B cell (primary cell): ENCODE measurements around the gene WDR73. TPM values are rescaled to one million over a fixed set of nuclear protein-coding genes. Genes with fewer than 3 reads are reported as not detected.

ENCODE experiments used
- ATAC-seq: fragments of 200-7000 bp; cut with Tn5 transposase; one replicate; pipeline ENCODE4 v1.10.0; 2021; ENCODE audit warnings: low read depth, mild to moderate bottlenecking, moderate number of reproducible peaks, moderate library complexity
- CTCF ChIA-PET: fragments of 350-600 bp; sonication (Branson Sonifier 250); formaldehyde crosslinking; loops from one replicate; lab custom pipeline; 2021; ENCODE audit warnings: antibody characterized with exemption, inconsistent platforms; lab: Charles Lee
- POLR2A ChIA-PET: fragments of 350-600 bp; sonication (Branson Sonifier 250); formaldehyde crosslinking; loops from one replicate; lab custom pipeline; 2021; ENCODE audit warnings: antibody characterized with exemption; lab: Charles Lee
- DNase-seq: peaks from one replicate; pipeline ENCODE4 v3.0.0; 2013
- H2AFZ ChIP-seq: 2 replicates; pipeline ENCODE4 v1.6.1; 2012; ENCODE audit warnings: mild to moderate bottlenecking, low read depth, low read length; ENCODE audit not compliant: insufficient read depth, poor library complexity, severe bottlenecking
- H3K27ac ChIP-seq, 2 donors: 1 replicate in 1 of 2; 2 replicates in 1 of 2; pipeline ENCODE4 v1.5.1; 2012 to 2013; ENCODE audit warnings: low read length in 2 of 2, mild to moderate bottlenecking in 2 of 2, moderate library complexity in 1 of 2
- H3K27me3 ChIP-seq, 4 experiments: fragments of 200-600 bp in 1 of 4; sonication (generic) in 1 of 4; replicated peaks in 1 of 4; 1 replicate in 2 of 4; 2 replicates in 2 of 4; pipeline versions ENCODE4 v1.6.1 to v1.7.0; 2013 to 2016; ENCODE audit warnings: low read length in 3 of 4, mild to moderate bottlenecking in 2 of 4, mixed read lengths in 1 of 4, moderate library complexity in 1 of 4; ENCODE audit not compliant: insufficient read depth in 4 of 4, control insufficient read depth in 3 of 4; ENCODE audit errors: control extremely low read depth in 1 of 4
- H3K36me3 ChIP-seq, 2 experiments: replicated peaks in 1 of 2; 1 replicate in 1 of 2; 2 replicates in 1 of 2; pipeline versions ENCODE4 v1.6.1 to v1.7.1; 2013; ENCODE audit warnings: low read length in 1 of 2; ENCODE audit not compliant: insufficient read depth in 2 of 2, control insufficient read depth in 1 of 2; ENCODE audit errors: control extremely low read depth in 1 of 2, extremely low read depth in 1 of 2
- H3K4me1 ChIP-seq, 2 donors: fragments of 200-600 bp in 1 of 2; sonication (generic) in 1 of 2; 1 replicate in 1 of 2; 2 replicates in 1 of 2; pipeline versions ENCODE4 v1.5.1 to v1.6.1; 2013 to 2017; ENCODE audit warnings: low read length in 2 of 2; ENCODE audit not compliant: control insufficient read depth in 2 of 2, insufficient read depth in 2 of 2
- H3K4me2 ChIP-seq: replicated peaks from 2 replicates; pipeline ENCODE3; 2012; ENCODE audit warnings: mild to moderate bottlenecking, low read depth, low read length; ENCODE audit not compliant: poor library complexity, severe bottlenecking
- H3K4me3 ChIP-seq, 5 experiments: fragments of 200-600 bp in 1 of 5; sonication (generic) in 1 of 5; 1 replicate in 3 of 5; 2 replicates in 2 of 5; pipeline versions ENCODE4 v1.5.1 to v1.7.0; 2011 to 2016; ENCODE audit warnings: low read length in 4 of 5, mild to moderate bottlenecking in 4 of 5, low read depth in 2 of 5, control low read depth in 1 of 5, moderate library complexity in 1 of 5; ENCODE audit not compliant: insufficient read depth in 1 of 5; ENCODE audit errors: control extremely low read depth in 1 of 5, extremely low read depth in 1 of 5
- H3K79me2 ChIP-seq: fragments of 200-600 bp; sonication (generic); one replicate; pipeline ENCODE4 v1.6.0; 2016; ENCODE audit warnings: low read length; ENCODE audit not compliant: control insufficient read depth, insufficient read depth
- H3K9ac ChIP-seq: fragments of 200-600 bp; sonication (generic); 2 replicates; pipeline ENCODE4 v1.6.1; 2017; ENCODE audit warnings: mild to moderate bottlenecking, low read length, moderate library complexity
- H3K9me3 ChIP-seq, 3 donors: one replicate each; pipeline versions ENCODE4 v1.6.1 to v1.7.1; 2013; ENCODE audit warnings: low read length in 2 of 3; ENCODE audit not compliant: control insufficient read depth in 2 of 3, insufficient read depth in 1 of 3; ENCODE audit errors: control extremely low read depth in 1 of 3
- H4K20me1 ChIP-seq: 2 replicates; pipeline ENCODE4 v1.6.0; 2012; ENCODE audit warnings: mild to moderate bottlenecking, low read length; ENCODE audit not compliant: insufficient read depth, control insufficient read depth, poor library complexity, severe bottlenecking
- H3K27ac Mint-ChIP-seq: one replicate; pipeline ENCODE4 v1.8.0; 2021; ENCODE audit warnings: mixed read lengths
- H3K27me3 Mint-ChIP-seq: one replicate; pipeline ENCODE4 v1.8.0; 2021; ENCODE audit warnings: mixed read lengths
- H3K4me1 Mint-ChIP-seq: one replicate; pipeline ENCODE4 v1.8.0; 2021; ENCODE audit warnings: mixed read lengths
- H3K4me3 Mint-ChIP-seq: one replicate; pipeline ENCODE4 v1.8.0; 2021; ENCODE audit warnings: mixed read lengths
- H3K9me3 Mint-ChIP-seq: one replicate; pipeline ENCODE4 v1.8.0; 2022; ENCODE audit warnings: mixed read lengths; ENCODE audit not compliant: insufficient read depth
- CTCF ChIP-seq: fragments of 200-600 bp; IDR thresholded peaks from one replicate; pipeline ENCODE4 v1.8.0; 2022; ENCODE audit warnings: antibody characterized with exemption, mild to moderate bottlenecking
- EZH2 ChIP-seq: IDR thresholded peaks from 2 replicates; pipeline ENCODE4 v1.6.1; 2012; ENCODE audit warnings: borderline replicate concordance, low read depth, mild to moderate bottlenecking, moderate library complexity, low read length; ENCODE audit not compliant: insufficient read depth, poor library complexity, severe bottlenecking
- WGBS: methylation state at CpG from one replicate; pipeline ENCODE4 v1.1.5; 2013; ENCODE audit warnings: missing lambda C conversion rate; ENCODE audit not compliant: insufficient coverage; 5-methylcytosine and 5-hydroxymethylcytosine counted together
- intact Hi-C: fragments of 100-400 bp; cut with micrococcal nuclease; formaldehyde crosslinking; loops from one replicate; pipeline ENCODE4 v1.10.0; 2022
- polyA plus RNA-seq: library from polyadenylated mRNA; depleted of rRNA; stranded (reverse); fragments of >200 nt; gene quantifications from 2 replicates; pipeline ENCODE4 v1.2.3, GENCODE V29; 2012
- total RNA-seq, 2 donors: library from RNA; stranded (reverse); fragments of 120-200 nt in 1 of 2; gene quantifications; 1 replicate in 1 of 2; 2 replicates in 1 of 2; pipeline versions ENCODE4 v1.2.3 to v1.2.4, GENCODE V29; 2013 to 2022

The WDR73 gene
- total and polyA plus RNA-seq, 2 donors (not counting 1 experiment from before 2014, with no cell fraction given), result 21.0 to 43.4 TPM

- H3K9ac ChIP-seq, result peak overlapping the region; percentile 62
- intact Hi-C loops, result no loop called here
- peak overlapping the region in 1 of 2 donors; percentile 71 for H3K27ac ChIP-seq
- peaks cover 29% of the 10 kb centered on the region for H3K79me2 ChIP-seq
- WGBS, result 20% methylated on average over 15 of the region's 23 CpGs
- no peak for ATAC-seq
- no peak for DNase-seq
- CTCF ChIA-PET, result interaction anchor here (1.0 to 3.1 kb wide), 5 partner anchors 12 to 63 kb away, joined by 3 to 21 read pairs (median 4); partner anchors contain the start of gene WDR73
- H3K4me1 Mint-ChIP-seq, result peaks cover 41% of the 10 kb centered on the region
- peak overlapping the region; percentile 83 for H3K4me2 ChIP-seq
- POLR2A ChIA-PET, result interaction anchor here (0.6 to 1.6 kb wide), 4 partner anchors 14 to 363 kb away, joined by 3 to 23 read pairs (median 4); partner anchors contain the start of gene WDR73
- peak overlapping the region; percentile 19 to 71 (median 65) for H3K4me3 ChIP-seq
- H3K27me3 Mint-ChIP-seq, result no peaks in the 10 kb centered on the region
- no peaks in the 10 kb centered on the region for H3K9me3 ChIP-seq
- no peaks in the 10 kb centered on the region for H4K20me1 ChIP-seq
- peak overlapping the region; percentile 75 for H2AFZ ChIP-seq
- H3K27ac Mint-ChIP-seq, result peak overlapping the region; percentile 57
- TF ChIP-seq EZH2 (no peak), CTCF (no peak)
- peaks cover 0 to 25% of the 10 kb centered on the region in 2 experiments for H3K36me3 ChIP-seq
- peak overlapping the region; percentile 97 for H3K4me3 Mint-ChIP-seq
- H3K27me3 ChIP-seq, result no peaks in the 10 kb centered on the region
- no peaks in the 10 kb centered on the region for H3K9me3 Mint-ChIP-seq
- H3K4me1 ChIP-seq, result peaks cover 26 to 41% of the 10 kb centered on the region in 2 donors
Measured at GRCh38 chr15:84634228-84634837, 19.8 kb downstream of the WDR73 start.
